Activated T-helper 2 cell treated with anti-CD3 and anti-CD28 coated beads, Interferon-gamma antibody, Interleukin-2, Interleukin-4, amounts not matched to agents 10 μg/mL and 5 μg/mL and 100 μg/mL, durations not matched to agents 14 hours and 24 hours and 36 hours (primary cell): ENCODE data around the gene ANKS4B. TPM values are rescaled to one million over a fixed set of nuclear protein-coding genes. Genes with fewer than 3 reads are reported as not detected.

ENCODE experiments used
- DNase-seq: peaks from one replicate; pipeline ENCODE4 v3.0.0; 2021; ENCODE audit warnings: low spot score
- H3K27ac Mint-ChIP-seq: one replicate; pipeline ENCODE4 v1.8.0; 2021; ENCODE audit warnings: mixed read lengths
- H3K27me3 Mint-ChIP-seq: one replicate; pipeline ENCODE4 v1.8.0; 2021; ENCODE audit warnings: low read depth, mixed read lengths
- H3K36me3 Mint-ChIP-seq: one replicate; pipeline ENCODE4 v1.8.0; 2021; ENCODE audit warnings: low read depth, mixed read lengths
- H3K4me1 Mint-ChIP-seq: one replicate; pipeline ENCODE4 v1.8.0; 2021; ENCODE audit warnings: low read depth, mixed read lengths
- H3K4me3 Mint-ChIP-seq: one replicate; pipeline ENCODE4 v1.8.0; 2021; ENCODE audit warnings: low read depth, mild to moderate bottlenecking, moderate library complexity, mixed read lengths
- H3K9me3 Mint-ChIP-seq: one replicate; pipeline ENCODE4 v1.8.0; 2021; ENCODE audit warnings: mixed read lengths
- intact Hi-C: fragments of 100-400 bp; cut with micrococcal nuclease; formaldehyde crosslinking; loops from one replicate; pipeline ENCODE4 v1.15.1; 2023
- total RNA-seq: library from RNA; stranded (reverse); gene quantifications from 2 replicates; pipeline ENCODE4 v1.2.3, GENCODE V29; 2022

The ANKS4B gene
- total RNA-seq, 1 donor from 2014 or later = not detected

DNA sequence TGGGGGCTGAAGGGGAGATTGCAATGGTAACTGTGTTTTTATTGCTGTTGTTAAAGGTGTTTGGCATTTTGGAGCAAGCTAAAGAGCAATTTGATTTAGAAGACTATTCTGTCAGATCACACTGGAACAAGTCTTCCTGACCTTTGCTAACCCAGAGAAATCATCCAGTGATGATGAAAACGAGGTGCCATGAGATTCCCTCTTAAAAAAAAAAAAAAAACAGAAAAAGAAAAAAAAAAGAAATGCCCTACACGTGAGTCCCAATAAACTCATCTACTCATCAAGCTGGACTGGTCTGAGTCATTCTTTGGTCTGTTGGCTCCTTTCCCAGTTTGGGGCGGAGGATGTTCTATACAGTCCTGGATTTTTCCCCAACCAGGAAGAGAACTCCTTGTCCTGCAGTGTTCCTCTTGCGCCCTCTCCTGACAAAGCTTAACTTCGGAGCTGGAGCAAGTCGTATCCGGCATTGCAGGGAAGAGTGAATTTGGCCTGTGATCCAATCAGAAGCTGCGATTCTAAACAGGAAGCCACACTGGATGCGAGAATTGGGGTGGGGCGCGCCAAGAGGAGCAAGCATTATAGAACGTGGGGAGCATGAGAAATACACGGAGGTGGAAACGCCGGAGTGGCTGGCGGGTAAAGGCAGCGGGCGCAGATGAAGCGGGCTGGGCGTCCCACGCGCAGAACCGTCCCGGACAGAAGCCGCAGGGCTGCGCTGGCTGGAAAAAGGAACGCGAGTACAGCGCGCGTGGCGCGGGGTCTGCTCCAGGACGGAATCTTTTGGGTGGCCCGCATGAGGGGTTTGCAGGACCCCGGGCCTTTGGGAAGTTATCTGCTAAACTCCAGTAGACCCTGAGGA is 67.0 kb downstream of the ANKS4B start:
- H3K36me3 Mint-ChIP-seq = no peaks in the 10 kb centered on the region
- H3K27ac Mint-ChIP-seq = peak overlapping the region; percentile 59
- no peaks in the 10 kb centered on the region for H3K9me3 Mint-ChIP-seq
- peak overlapping the region; percentile 89 for H3K4me3 Mint-ChIP-seq
- peaks cover 38% of the 10 kb centered on the region for H3K27me3 Mint-ChIP-seq
- DNase-seq = peak; percentile 54
- peaks cover 19% of the 10 kb centered on the region for H3K4me1 Mint-ChIP-seq
- intact Hi-C loops = loop anchor here (5.0 kb wide), 1 partner anchor 113 kb away; no protein-coding TSS in a partner anchor

- Mint-ChIP-seq H3K36me3 (no peaks in the 10 kb centered on the region), H3K27me3 (peaks cover 41% of the 10 kb centered on the region), H3K4me1 (peaks cover 19% of the 10 kb centered on the region), H3K27ac (peak overlapping the region; percentile 50), H3K4me3 (peak overlapping the region; percentile 89), H3K9me3 (no peaks in the 10 kb centered on the region)
- peak; percentile 48 for DNase-seq
- intact Hi-C loops = loop anchor here (5.0 kb wide), 1 partner anchor 114 kb away; no protein-coding TSS in a partner anchor
Measured at GRCh38 chr16:21301168-21301894, 67.8 kb downstream of the ANKS4B start.

DNA sequence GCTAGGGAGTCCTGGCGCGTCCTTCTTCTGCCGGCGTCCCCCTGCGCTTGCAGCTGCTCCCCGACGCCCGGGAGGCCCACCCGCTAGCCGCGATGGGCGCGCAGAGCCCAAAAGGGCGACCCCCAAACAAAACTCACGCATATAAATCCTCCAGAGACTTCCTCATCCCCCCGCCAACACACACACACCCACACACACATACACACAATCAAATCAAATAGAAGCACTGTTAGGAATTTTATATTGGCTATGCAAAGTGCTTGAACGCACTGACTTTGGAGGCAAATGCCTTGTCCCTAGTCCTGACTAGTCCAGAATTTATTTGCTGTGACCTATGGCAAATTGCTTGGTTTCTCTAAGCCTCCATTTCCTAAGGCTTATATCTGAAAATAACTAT is 68.4 kb downstream of the ANKS4B start:
- Mint-ChIP-seq H3K4me3 (peak overlapping the region; percentile 89), H3K27me3 (peaks cover 41% of the 10 kb centered on the region), H3K9me3 (no peaks in the 10 kb centered on the region), H3K36me3 (no peaks in the 10 kb centered on the region), H3K4me1 (peaks cover 19% of the 10 kb centered on the region), H3K27ac (no peak overlapping the region)
- no peak for DNase-seq
- intact Hi-C loops = loop anchor here (5.0 kb wide), 1 partner anchor 115 kb away; no protein-coding TSS in a partner anchor

GRCh38 chr16:21302454-21302853 is 69.0 kb downstream of the ANKS4B start:
- no peaks in the 10 kb centered on the region for H3K9me3 Mint-ChIP-seq
- no peak overlapping the region for H3K27ac Mint-ChIP-seq
- no peaks in the 10 kb centered on the region for H3K36me3 Mint-ChIP-seq
- intact Hi-C loops = loop anchor here (5.0 kb wide), 1 partner anchor 115 kb away; no protein-coding TSS in a partner anchor
- peaks cover 19% of the 10 kb centered on the region for H3K4me1 Mint-ChIP-seq
- DNase-seq = no peak
- H3K4me3 Mint-ChIP-seq = no peak overlapping the region
- H3K27me3 Mint-ChIP-seq = peaks cover 43% of the 10 kb centered on the region

DNA sequence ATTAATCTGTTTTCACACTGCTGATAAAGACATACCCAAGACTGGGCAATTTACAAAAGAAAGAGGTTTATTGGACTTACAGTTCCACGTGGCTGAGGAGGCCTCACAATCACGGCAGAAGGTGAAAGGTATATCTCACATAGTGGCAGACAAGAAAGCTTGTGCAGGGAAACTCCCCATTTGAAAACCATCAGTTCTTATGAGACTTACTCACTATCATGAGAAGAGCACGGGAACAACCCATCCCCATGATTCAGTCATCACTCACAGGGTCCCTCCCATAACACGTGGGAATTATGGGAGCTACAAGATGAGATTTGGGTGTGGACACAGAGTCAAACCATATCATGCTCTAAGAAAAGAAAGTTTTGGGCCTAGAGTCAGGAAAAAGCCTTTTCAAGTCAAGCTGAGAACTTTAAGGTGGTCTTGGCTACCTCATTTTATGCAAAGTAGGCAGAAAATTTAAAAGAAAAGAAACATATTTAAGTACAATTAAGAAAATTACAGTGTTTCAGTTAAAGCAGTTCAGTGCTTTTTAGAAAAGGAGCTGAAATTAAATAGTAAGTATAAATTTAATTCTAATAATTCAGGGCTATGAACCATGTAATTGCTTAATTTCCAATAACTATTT is 69.5 kb downstream of the ANKS4B start:
- Mint-ChIP-seq H3K4me1 (peaks cover 19% of the 10 kb centered on the region), H3K4me3 (no peak overlapping the region), H3K27me3 (peaks cover 41% of the 10 kb centered on the region), H3K36me3 (no peaks in the 10 kb centered on the region), H3K9me3 (no peaks in the 10 kb centered on the region), H3K27ac (no peak overlapping the region)
- no peak for DNase-seq
- intact Hi-C loops = loop anchor here (5.0 kb wide), 1 partner anchor 116 kb away; no protein-coding TSS in a partner anchor

Other genes with a start within 250 kb of the ANKS4B start
- gene DNAH3, start 82.9 kb upstream of the ANKS4B start, total RNA-seq = 0.02 and 0.05 TPM in 2 replicates
- gene LDAF1, start 75.0 kb upstream of the ANKS4B start, total RNA-seq = 10.4 and 10.5 TPM in 2 replicates
- not detected in 2 replicates for gene ZP2, start 22.1 kb upstream of the ANKS4B start, total RNA-seq
- gene CRYM, start 44.6 kb downstream of the ANKS4B start, total RNA-seq = not detected in 2 replicates